ENCODE data around the gene RNF113A.
"Not testable (repeated sequence)": the region's sequence is repeated elsewhere in the genome, so short reads cannot be mapped to it uniquely, and the experiment has no call there.

Gene RNF113A

GRCh38 chrX:119828446-119828845 lies 43.1 kb downstream of the RNF113A start:
- no peak for DNase-seq

GRCh38 chrX:119826399-119826959 lies 45.1 kb downstream of the RNF113A start:
- no peak for DNase-seq

DNA sequence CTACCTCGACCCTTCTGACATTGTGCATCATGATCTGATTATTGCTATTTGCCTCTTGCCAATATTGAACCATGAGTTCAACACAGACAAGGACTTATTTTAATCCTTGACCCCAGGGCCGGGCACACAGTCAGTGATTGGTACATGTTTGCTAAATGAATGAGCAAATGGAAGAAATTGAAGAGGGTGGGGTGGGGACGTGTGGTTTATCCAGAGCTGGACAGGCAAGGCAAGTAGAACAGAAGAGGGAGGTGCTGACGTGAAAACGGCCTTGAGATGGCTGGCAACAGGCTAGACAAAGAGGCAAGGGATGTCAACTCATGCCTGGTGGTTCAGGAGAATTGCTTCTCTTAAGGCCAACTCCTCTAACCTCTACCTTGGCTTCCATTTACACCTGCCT lies 47.3 kb downstream of the RNF113A start:
- not testable (repeated sequence) for DNase-seq

DNA sequence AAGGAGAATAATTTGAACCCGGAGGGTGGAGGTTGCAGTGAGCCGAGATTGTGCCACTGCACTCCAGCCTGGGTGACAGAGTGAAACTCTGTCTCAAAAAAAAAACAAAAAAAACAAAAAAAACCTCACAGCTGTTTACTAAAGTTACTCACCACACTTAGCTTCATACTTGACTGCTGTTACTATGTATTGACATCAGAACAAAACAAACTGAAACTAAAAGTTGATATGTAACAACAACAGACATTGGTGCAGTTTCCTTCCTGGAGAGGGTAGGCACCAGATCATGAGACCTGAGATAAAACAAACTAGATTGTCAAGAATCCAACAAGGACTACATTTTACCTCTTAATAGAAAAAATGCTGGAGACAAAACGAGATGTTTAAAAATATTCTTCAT lies 49.8 kb downstream of the RNF113A start:
- DNase-seq: not testable (repeated sequence)

All from NCI-H526 treated with DMSO at 0.1 percent for 48 hours (cell line).